PC-9 (cell line): Measurements from ENCODE around the gene COL27A1. TPM values are rescaled to one million over a fixed set of nuclear protein-coding genes. Genes with fewer than 3 reads are reported as not detected.
A peak's percentile ranks its signal among the peaks of the same experiment; 100 is the strongest.

ENCODE experiments used
- BruUV-seq: library from RNA; stranded (reverse); fragments of 400-500 nt; replicated peaks from 2 replicates; lab custom pipeline; 2021; lab: Mats Ljungman, UMichigan
- CTCF ChIA-PET: fragments of 300-600 bp; sonication (Branson Sonifier 250); formaldehyde crosslinking; loops from one replicate; lab custom pipeline; 2022; ENCODE audit warnings: antibody characterized with exemption; lab: Charles Lee
- POLR2A ChIA-PET: fragments of 300-600 bp; sonication (Branson Sonifier 250); formaldehyde crosslinking; loops from one replicate; lab custom pipeline; 2022; ENCODE audit warnings: antibody characterized with exemption; ENCODE audit not compliant: unreplicated experiment; lab: Charles Lee
- DNase-seq, 2 experiments: peaks; one replicate each; pipeline versions ENCODE4 v3.0.0 to v3.0.0-alpha.2; 2015 to 2022; ENCODE audit warnings: mixed read lengths in 1 of 2
- H2AFZ ChIP-seq: fragments of 200-600 bp; sonication (generic); 2 replicates; pipeline ENCODE4 v1.8.1; 2017; ENCODE audit warnings: antibody characterized with exemption
- H3F3A ChIP-seq: fragments of 200-600 bp; sonication (generic); 2 replicates; pipeline ENCODE4 v1.8.1; 2017; ENCODE audit warnings: antibody characterized with exemption, mild to moderate bottlenecking, low read depth; ENCODE audit not compliant: insufficient read depth
- H3K27ac ChIP-seq: fragments of 200-600 bp; sonication (generic); 2 replicates; pipeline ENCODE4 v1.6.1; 2016; ENCODE audit warnings: mixed run types
- H3K27me3 ChIP-seq: fragments of 200-600 bp; sonication (generic); 2 replicates; pipeline ENCODE4 v1.6.1; 2016; ENCODE audit warnings: low read depth, mixed run types; ENCODE audit not compliant: insufficient read depth
- H3K36me3 ChIP-seq: fragments of 200-600 bp; sonication (generic); 2 replicates; pipeline ENCODE4 v1.6.1; 2016; ENCODE audit warnings: low read depth, mixed run types
- H3K4me1 ChIP-seq: fragments of 200-600 bp; sonication (generic); replicated peaks from 2 replicates; pipeline ENCODE4 v1.6.1; 2016; ENCODE audit warnings: mixed run types; ENCODE audit not compliant: insufficient read depth
- H3K4me2 ChIP-seq: fragments of 200-600 bp; sonication (generic); 2 replicates; pipeline ENCODE4 v1.6.1; 2017; ENCODE audit warnings: mixed run types
- H3K4me3 ChIP-seq: fragments of 200-600 bp; sonication (generic); 2 replicates; pipeline ENCODE4 v1.6.1; 2016; ENCODE audit warnings: mixed run types
- H3K79me2 ChIP-seq: fragments of 200-600 bp; sonication (generic); 2 replicates; pipeline ENCODE4 v1.6.1; 2017; ENCODE audit warnings: low read depth, mixed run types
- H3K9me2 ChIP-seq: fragments of 200-600 bp; sonication (generic); 2 replicates; pipeline ENCODE4 v1.8.1; 2017; ENCODE audit warnings: mild to moderate bottlenecking; ENCODE audit not compliant: insufficient read depth
- H3K9me3 ChIP-seq: fragments of 200-600 bp; sonication (generic); 2 replicates; pipeline ENCODE4 v1.8.1; 2016; ENCODE audit warnings: low read depth; ENCODE audit not compliant: insufficient read depth
- H4K20me1 ChIP-seq: fragments of 200-600 bp; sonication (generic); 2 replicates; pipeline ENCODE4 v1.8.1; 2017; ENCODE audit not compliant: insufficient read depth
- EZH2 ChIP-seq: fragments of 200-600 bp; sonication (generic); IDR thresholded peaks from 2 replicates; pipeline ENCODE4 v1.8.0; 2017; ENCODE audit warnings: antibody characterized with exemption, low read depth
- intact Hi-C: fragments of 100-400 bp; cut with micrococcal nuclease; formaldehyde crosslinking; loops from one replicate; pipeline ENCODE4 v1.10.0; 2022; ENCODE audit not compliant: unreplicated experiment
- total RNA-seq: library from RNA; stranded (reverse); gene quantifications from 2 replicates; pipeline ENCODE4 v1.2.3, GENCODE V29; 2021
- TF ChIP-seq, protein P1 (sequence below): fragments of 200-600 bp; sonication (generic); conservative IDR thresholded peaks from 2 replicates; pipeline ENCODE4 v1.6.1; 2017; ENCODE audit warnings: mixed run types, antibody characterized with exemption, mild to moderate bottlenecking, moderate library complexity

The COL27A1 gene
- total RNA-seq, 1 experiment from 2014 or later = 0.39 TPM

DNA sequence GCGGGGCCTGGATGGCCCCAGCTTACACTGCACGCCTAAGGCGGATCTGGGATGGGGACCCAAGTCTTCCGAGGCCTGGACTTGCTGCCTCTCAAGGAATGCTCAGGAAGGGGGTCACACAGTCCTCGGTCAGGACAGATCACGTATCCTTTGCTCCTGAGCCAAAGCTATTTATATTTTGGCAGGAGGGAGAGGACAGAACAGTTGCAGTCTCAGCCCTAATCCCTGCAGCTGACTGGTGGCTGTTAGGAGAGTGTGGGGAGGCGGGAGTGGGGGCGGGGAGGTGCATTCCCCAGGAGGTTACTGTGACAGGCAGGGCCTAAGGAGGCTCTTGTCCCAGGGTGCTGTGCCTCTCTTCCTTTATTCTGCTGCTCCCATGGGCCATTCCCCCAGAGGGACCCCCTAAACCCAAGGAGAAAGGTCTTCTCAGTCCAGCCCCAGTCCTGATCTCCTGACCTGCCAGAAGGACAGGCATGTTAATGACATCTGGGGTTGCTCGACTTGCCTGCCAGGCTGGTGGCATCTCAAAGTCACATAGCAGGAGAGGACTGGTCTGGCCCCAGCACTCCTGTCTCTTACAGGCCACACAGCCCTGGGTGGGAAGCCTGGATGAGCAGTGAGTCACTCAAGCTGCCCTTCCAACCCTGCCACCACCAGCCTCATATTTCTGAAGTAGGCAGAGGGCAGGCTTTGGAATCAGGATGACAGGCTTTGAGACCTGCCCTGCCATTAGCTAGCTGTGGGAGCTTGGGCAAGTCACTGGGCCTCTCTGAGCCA is 51.9 kb downstream of the COL27A1 start:
- Histone ChIP-seq H3K4me2 (no peak overlapping the region), H3K4me1 (no peaks in the 10 kb centered on the region), H3K36me3 (no peaks in the 10 kb centered on the region), H3K4me3 (no peak overlapping the region), H3K27me3 (no peaks in the 10 kb centered on the region), H2AFZ (no peak overlapping the region), H3K9me3 (no peaks in the 10 kb centered on the region), H3F3A (no peaks in the 10 kb centered on the region), H3K9me2 (no peaks in the 10 kb centered on the region), H3K79me2 (no peaks in the 10 kb centered on the region), H4K20me1 (no peaks in the 10 kb centered on the region), H3K27ac (no peak overlapping the region)
- BruUV-seq = no TSS peak
- intact Hi-C loops = no loop called here
- ChIA-PET CTCF (interaction anchor here (0.5 kb wide), 1 partner anchor 899 kb away, joined by 3 read pairs; no protein-coding TSS in a partner anchor), POLR2A (interaction anchor here (0.6 kb wide), 1 partner anchor 20 kb away, joined by 3 read pairs; no protein-coding TSS in a partner anchor)
- TF ChIP-seq, protein P1, sequence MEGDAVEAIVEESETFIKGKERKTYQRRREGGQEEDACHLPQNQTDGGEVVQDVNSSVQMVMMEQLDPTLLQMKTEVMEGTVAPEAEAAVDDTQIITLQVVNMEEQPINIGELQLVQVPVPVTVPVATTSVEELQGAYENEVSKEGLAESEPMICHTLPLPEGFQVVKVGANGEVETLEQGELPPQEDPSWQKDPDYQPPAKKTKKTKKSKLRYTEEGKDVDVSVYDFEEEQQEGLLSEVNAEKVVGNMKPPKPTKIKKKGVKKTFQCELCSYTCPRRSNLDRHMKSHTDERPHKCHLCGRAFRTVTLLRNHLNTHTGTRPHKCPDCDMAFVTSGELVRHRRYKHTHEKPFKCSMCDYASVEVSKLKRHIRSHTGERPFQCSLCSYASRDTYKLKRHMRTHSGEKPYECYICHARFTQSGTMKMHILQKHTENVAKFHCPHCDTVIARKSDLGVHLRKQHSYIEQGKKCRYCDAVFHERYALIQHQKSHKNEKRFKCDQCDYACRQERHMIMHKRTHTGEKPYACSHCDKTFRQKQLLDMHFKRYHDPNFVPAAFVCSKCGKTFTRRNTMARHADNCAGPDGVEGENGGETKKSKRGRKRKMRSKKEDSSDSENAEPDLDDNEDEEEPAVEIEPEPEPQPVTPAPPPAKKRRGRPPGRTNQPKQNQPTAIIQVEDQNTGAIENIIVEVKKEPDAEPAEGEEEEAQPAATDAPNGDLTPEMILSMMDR = no peak
- TF ChIP-seq EZH2 = no peak
- peak in 1 of 2 experiments; percentile 59 for DNase-seq

DNA sequence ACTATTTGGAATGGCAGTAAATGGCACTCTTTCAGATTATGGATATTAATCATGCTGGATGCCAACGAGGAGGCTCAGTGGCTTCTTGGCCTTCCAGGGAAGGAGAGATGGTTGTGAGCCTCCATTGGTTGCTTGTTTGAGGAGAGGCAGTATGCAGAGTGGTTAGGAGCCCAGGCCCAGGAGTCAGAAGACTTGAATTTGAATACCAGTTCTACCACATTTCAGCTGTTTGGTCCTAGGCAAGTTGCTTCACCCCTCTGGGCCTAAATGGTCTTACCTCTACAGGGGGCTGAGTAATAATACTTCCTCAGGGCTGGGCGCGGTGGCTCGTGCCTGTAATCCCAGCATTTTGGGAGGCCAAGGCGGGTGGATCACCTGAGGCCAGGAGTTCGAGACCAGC is 52.5 kb downstream of the COL27A1 start:
- POLR2A ChIA-PET = interaction anchor here (0.6 kb wide), 2 partner anchors 20 to 69 kb away, joined by 3 to 4 read pairs; no protein-coding TSS in a partner anchor
- H3K4me3 ChIP-seq = no peak overlapping the region

DNA sequence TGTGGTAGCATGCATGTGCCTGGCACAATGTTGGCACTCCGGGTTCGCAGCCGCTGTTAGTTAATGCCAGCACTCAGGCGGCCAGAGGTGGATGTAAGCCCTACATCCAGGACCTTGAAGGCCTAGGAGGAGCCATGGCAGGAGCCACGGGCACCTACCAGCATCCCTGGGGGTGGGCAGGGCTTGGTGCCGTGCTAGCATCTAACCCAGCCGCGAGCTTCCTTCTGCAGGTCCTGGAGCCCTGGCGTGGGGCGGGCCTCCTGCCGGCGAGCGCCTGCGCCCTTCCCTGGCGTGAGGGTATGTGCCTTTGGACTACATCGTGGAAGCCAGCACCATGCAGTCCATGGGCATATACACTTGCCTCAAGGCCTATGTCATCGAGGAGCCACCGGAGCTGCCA is 53.8 kb downstream of the COL27A1 start:
- Histone ChIP-seq H3K4me3 (no peak overlapping the region), H3F3A (no peaks in the 10 kb centered on the region), H3K36me3 (no peaks in the 10 kb centered on the region), H3K9me3 (no peaks in the 10 kb centered on the region), H3K27me3 (no peaks in the 10 kb centered on the region), H3K4me2 (no peak overlapping the region), H2AFZ (no peak overlapping the region), H3K79me2 (no peaks in the 10 kb centered on the region), H3K4me1 (no peaks in the 10 kb centered on the region), H3K27ac (no peak overlapping the region), H4K20me1 (no peaks in the 10 kb centered on the region), H3K9me2 (no peaks in the 10 kb centered on the region)
- POLR2A ChIA-PET = interaction anchor here (0.5 kb wide), 1 partner anchor 11 kb away, joined by 3 read pairs; no protein-coding TSS in a partner anchor
- no peak for TF ChIP-seq EZH2
- TF ChIP-seq, protein P1 = no peak
- intact Hi-C loops = no loop called here
- no TSS peak for BruUV-seq
- no peak for DNase-seq
- CTCF ChIA-PET = no interaction called here

More for the DNA sequence above, 52.5 kb downstream of the COL27A1 start:
- H3K79me2 ChIP-seq = no peaks in the 10 kb centered on the region
- H3K9me2 ChIP-seq = no peaks in the 10 kb centered on the region
- H4K20me1 ChIP-seq = no peaks in the 10 kb centered on the region
- no peak overlapping the region for H2AFZ ChIP-seq
- BruUV-seq = no TSS peak
- DNase-seq = no peak
- H3K27me3 ChIP-seq = no peaks in the 10 kb centered on the region
- CTCF ChIA-PET = no interaction called here
- intact Hi-C loops = no loop called here
- no peaks in the 10 kb centered on the region for H3K4me1 ChIP-seq
- no peak overlapping the region for H3K27ac ChIP-seq
- H3F3A ChIP-seq = no peaks in the 10 kb centered on the region
- no peaks in the 10 kb centered on the region for H3K36me3 ChIP-seq
- H3K9me3 ChIP-seq = no peaks in the 10 kb centered on the region
- H3K4me2 ChIP-seq = no peak overlapping the region
- TF ChIP-seq, protein P1 = no peak
- no peak for TF ChIP-seq EZH2
